ENCODE measurements around the gene SERINC2. TPM values are rescaled to one million over a fixed set of nuclear protein-coding genes. Genes with fewer than 3 reads are reported as not detected.

Gene SERINC2
- total and polyA plus RNA-seq, 4 donors: 4.9 to 66.4 (median 38.7) TPM

DNA sequence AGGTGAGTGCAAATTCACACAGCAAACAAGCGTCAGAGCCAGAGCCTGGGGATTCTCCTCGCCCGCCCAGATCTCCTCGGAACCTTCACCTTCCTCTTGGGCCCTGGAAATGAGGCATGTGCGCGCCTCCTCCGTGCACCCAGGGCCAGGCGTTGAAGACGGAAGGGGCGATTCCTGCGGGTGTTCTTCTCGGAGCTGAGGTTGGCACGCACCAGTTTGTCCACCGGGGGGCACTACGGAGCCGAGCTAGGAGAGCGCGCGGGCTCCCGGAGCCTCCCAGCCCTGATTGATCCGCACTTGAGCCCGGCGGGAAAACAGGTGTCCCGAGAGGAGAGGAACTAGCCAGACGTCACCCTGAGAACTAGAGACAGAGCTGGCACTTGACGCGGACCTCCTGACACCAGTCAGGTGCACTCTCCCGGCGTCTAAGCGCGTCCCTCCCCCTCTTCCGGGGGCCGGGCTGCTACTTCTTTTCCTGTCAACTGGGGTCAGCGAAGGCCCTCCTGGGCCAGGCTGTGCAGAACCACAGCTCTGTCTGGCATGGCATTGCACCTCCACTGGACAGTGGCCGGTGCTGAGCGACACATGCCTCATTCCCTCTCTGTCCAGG, 18.3 kb upstream of the SERINC2 start:
- peak overlapping the region in 1 of 2 donors; percentile 3 for H3K9ac ChIP-seq (ENCODE audit: low read depth in 1 of 2, low read length in 2 of 2)
- no peaks in the 10 kb centered on the region for H3K27me3 ChIP-seq (ENCODE audit: control insufficient read depth in 4 of 4, insufficient read depth in 4 of 4, low read length in 3 of 4)
- H3K9me3 ChIP-seq (ENCODE audit: control insufficient read depth in 4 of 4, low read length in 3 of 4): no peaks in the 10 kb centered on the region
- H3K4me1 ChIP-seq (ENCODE audit: control insufficient read depth in 4 of 4, insufficient read depth in 4 of 4, low read length in 3 of 4): peaks cover 0 to 4% (median 3%) of the 10 kb centered on the region in 4 donors
- H3K27ac ChIP-seq (ENCODE audit: low read depth in 1 of 2, low read length in 2 of 2): no peak overlapping the region
- H3K4me3 ChIP-seq (ENCODE audit: low read depth in 1 of 3, low read length in 3 of 3): peak overlapping the region in 2 of 3 donors; percentile 19 to 55
- 2% methylated on average over 36 of the region's 36 CpGs for WGBS
- peak; percentile 89 for DNase-seq (ENCODE audit: low spot score)
- TF ChIP-seq, protein P1, sequence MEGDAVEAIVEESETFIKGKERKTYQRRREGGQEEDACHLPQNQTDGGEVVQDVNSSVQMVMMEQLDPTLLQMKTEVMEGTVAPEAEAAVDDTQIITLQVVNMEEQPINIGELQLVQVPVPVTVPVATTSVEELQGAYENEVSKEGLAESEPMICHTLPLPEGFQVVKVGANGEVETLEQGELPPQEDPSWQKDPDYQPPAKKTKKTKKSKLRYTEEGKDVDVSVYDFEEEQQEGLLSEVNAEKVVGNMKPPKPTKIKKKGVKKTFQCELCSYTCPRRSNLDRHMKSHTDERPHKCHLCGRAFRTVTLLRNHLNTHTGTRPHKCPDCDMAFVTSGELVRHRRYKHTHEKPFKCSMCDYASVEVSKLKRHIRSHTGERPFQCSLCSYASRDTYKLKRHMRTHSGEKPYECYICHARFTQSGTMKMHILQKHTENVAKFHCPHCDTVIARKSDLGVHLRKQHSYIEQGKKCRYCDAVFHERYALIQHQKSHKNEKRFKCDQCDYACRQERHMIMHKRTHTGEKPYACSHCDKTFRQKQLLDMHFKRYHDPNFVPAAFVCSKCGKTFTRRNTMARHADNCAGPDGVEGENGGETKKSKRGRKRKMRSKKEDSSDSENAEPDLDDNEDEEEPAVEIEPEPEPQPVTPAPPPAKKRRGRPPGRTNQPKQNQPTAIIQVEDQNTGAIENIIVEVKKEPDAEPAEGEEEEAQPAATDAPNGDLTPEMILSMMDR (IDR thresholded peaks at IDR 0.05; ENCODE audit: low read depth, low read length, missing input control): peak; percentile 83
- TF ChIP-seq, protein P2, sequence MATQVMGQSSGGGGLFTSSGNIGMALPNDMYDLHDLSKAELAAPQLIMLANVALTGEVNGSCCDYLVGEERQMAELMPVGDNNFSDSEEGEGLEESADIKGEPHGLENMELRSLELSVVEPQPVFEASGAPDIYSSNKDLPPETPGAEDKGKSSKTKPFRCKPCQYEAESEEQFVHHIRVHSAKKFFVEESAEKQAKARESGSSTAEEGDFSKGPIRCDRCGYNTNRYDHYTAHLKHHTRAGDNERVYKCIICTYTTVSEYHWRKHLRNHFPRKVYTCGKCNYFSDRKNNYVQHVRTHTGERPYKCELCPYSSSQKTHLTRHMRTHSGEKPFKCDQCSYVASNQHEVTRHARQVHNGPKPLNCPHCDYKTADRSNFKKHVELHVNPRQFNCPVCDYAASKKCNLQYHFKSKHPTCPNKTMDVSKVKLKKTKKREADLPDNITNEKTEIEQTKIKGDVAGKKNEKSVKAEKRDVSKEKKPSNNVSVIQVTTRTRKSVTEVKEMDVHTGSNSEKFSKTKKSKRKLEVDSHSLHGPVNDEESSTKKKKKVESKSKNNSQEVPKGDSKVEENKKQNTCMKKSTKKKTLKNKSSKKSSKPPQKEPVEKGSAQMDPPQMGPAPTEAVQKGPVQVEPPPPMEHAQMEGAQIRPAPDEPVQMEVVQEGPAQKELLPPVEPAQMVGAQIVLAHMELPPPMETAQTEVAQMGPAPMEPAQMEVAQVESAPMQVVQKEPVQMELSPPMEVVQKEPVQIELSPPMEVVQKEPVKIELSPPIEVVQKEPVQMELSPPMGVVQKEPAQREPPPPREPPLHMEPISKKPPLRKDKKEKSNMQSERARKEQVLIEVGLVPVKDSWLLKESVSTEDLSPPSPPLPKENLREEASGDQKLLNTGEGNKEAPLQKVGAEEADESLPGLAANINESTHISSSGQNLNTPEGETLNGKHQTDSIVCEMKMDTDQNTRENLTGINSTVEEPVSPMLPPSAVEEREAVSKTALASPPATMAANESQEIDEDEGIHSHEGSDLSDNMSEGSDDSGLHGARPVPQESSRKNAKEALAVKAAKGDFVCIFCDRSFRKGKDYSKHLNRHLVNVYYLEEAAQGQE (IDR thresholded peaks at IDR 0.05): peak; percentile 33
- TF ChIP-seq FOXA1 (IDR thresholded peaks at IDR 0.05) (no peak), SP1 (IDR thresholded peaks at IDR 0.05) (no peak), JUND (IDR thresholded peaks at IDR 0.05) (no peak), EGR1 (IDR thresholded peaks at IDR 0.05; ENCODE audit: low read depth in 2 of 2) (no peak), FOXA2 (IDR thresholded peaks at IDR 0.05) (no peak), TAF1 (conservative IDR thresholded peaks at IDR 0.05) (no peak), RAD21 (IDR thresholded peaks at IDR 0.05) (peak; percentile 93 to 94), RXRA (IDR thresholded peaks at IDR 0.05) (no peak), HNF4A (conservative IDR thresholded peaks at IDR 0.05) (no peak), GABPA (IDR thresholded peaks at IDR 0.05 in 1 of 2, conservative IDR thresholded peaks at IDR 0.05 in 1 of 2) (no peak)
- TF ChIP-seq, protein P3, sequence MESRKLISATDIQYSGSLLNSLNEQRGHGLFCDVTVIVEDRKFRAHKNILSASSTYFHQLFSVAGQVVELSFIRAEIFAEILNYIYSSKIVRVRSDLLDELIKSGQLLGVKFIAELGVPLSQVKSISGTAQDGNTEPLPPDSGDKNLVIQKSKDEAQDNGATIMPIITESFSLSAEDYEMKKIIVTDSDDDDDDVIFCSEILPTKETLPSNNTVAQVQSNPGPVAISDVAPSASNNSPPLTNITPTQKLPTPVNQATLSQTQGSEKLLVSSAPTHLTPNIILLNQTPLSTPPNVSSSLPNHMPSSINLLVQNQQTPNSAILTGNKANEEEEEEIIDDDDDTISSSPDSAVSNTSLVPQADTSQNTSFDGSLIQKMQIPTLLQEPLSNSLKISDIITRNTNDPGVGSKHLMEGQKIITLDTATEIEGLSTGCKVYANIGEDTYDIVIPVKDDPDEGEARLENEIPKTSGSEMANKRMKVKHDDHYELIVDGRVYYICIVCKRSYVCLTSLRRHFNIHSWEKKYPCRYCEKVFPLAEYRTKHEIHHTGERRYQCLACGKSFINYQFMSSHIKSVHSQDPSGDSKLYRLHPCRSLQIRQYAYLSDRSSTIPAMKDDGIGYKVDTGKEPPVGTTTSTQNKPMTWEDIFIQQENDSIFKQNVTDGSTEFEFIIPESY (IDR thresholded peaks at IDR 0.05): no peak
- TF ChIP-seq, protein P4, sequence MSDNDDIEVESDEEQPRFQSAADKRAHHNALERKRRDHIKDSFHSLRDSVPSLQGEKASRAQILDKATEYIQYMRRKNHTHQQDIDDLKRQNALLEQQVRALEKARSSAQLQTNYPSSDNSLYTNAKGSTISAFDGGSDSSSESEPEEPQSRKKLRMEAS (IDR thresholded peaks at IDR 0.05): no peak
- H3K36me3 ChIP-seq (ENCODE audit: control insufficient read depth in 4 of 4, insufficient read depth in 3 of 4, low read depth in 1 of 4, low read length in 3 of 4): no peaks in the 10 kb centered on the region

All from liver (tissue), 9 donors.